BLaER1 (cell line): ENCODE results near the gene OR2A5.
"Not testable (repeated sequence)": the region's sequence is repeated elsewhere in the genome, so short reads cannot be mapped to it uniquely, and the experiment has no call there.

ENCODE experiments used
- H3K27ac ChIP-seq: shearing (Covaris generic); formaldehyde crosslinking; 2 replicates; pipeline ENCODE4 v1.8.1; 2022
- H3K27me3 ChIP-seq: shearing (Covaris generic); formaldehyde crosslinking; 2 replicates; pipeline ENCODE4 v1.8.1; 2022
- H3K36me3 ChIP-seq: shearing (Covaris generic); formaldehyde crosslinking; 2 replicates; pipeline ENCODE4 v1.8.1; 2022
- H3K4me1 ChIP-seq: shearing (Covaris generic); formaldehyde crosslinking; 2 replicates; pipeline ENCODE4 v1.8.1; 2022
- H3K4me2 ChIP-seq: shearing (Covaris generic); formaldehyde crosslinking; 2 replicates; pipeline ENCODE4 v1.8.1; 2022
- H3K4me3 ChIP-seq: shearing (Covaris generic); formaldehyde crosslinking; 2 replicates; pipeline ENCODE4 v1.8.1; 2022
- H3K9ac ChIP-seq: shearing (Covaris generic); formaldehyde crosslinking; 2 replicates; pipeline ENCODE4 v1.8.1; 2022
- H3K9me3 ChIP-seq: shearing (Covaris generic); formaldehyde crosslinking; 2 replicates; pipeline ENCODE4 v1.8.1; 2022
- H4K20me1 ChIP-seq: shearing (Covaris generic); formaldehyde crosslinking; 2 replicates; pipeline ENCODE4 v1.8.1; 2022
- Cebpa-rat ChIP-seq: shearing (Covaris generic); IDR thresholded peaks from 2 replicates; pipeline ENCODE4 v1.8.1; 2022

Gene OR2A5, protein sequence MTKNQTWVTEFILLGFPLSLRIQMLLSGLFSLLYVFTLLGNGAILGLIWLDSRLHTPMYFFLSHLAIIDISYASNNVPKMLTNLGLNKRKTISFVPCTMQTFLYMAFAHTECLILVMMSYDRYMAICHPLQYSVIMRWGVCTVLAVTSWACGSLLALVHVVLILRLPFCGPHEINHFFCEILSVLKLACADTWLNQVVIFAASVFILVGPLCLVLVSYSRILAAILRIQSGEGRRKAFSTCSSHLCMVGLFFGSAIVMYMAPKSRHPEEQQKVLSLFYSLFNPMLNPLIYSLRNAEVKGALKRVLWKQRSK

DNA sequence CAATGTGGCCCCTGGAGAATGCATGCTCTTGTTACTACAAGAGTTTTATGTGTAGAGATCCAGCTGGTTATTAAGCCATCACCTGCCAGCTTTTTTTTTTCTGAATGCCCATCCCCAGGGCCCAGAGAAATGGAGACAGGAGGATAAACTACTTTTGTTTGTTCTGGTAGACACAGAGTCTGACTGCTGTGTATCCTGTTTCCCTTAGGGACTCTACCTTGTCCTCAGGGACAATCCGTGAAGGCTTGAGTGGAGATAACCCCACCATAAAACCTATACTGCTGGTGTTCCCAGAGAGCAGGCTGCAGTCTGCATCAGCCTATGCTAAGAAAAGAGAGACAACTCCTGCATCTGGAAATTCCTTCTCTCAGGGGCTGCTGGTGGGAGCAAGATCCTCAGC is at the start of gene OR2A5:
Gene OR2A5, plus strand, starts transcription at position 301 of the 400 bp plus-strand sequence. CDS start 1,454 bp downstream, outside the sequence.
- Histone ChIP-seq H3K9me3 (no peaks in the 10 kb centered on the region), H3K27ac (no peak within 1 kb of the TSS), H3K4me3 (no peak within 1 kb of the TSS), H3K4me1 (no peaks in the 10 kb centered on the region), H4K20me1 (no peaks in the 10 kb centered on the region), H3K4me2 (no peak within 1 kb of the TSS), H3K9ac (no peak within 1 kb of the TSS), H3K36me3 (no peaks in the 10 kb centered on the region), H3K27me3 (no peaks in the 10 kb centered on the region)
- no peak for TF ChIP-seq Cebpa-rat

DNA sequence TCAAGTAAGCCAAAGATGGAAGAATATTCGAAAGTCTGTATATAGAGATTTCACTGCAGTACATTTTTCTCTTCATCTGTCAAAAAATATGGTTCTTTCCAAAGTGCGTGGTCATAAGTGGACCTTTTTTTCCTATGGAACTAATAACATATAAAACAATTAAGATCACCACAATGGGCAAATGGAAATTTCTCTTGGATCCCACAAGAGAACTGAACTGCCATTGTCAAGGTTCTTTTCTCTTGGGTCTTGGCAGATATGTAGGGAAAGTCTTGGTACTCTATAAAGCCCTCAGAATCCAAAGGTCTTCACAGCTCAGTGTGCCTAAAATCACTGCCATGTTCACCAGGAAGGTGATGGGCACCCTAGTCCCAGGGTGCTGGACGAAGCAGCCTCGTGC is 48.7 kb upstream of the OR2A5 start, which contains the start of gene OR6B1:
Gene OR6B1, plus strand, starts transcription at position 301 of the 400 bp plus-strand sequence. CDS start 3,677 bp downstream, outside the sequence.
- no peak within 1 kb of the TSS for H3K4me2 ChIP-seq
- H3K36me3 ChIP-seq: no peaks in the 10 kb centered on the region
- no peaks in the 10 kb centered on the region for H3K9me3 ChIP-seq
- no peak within 1 kb of the TSS for H3K9ac ChIP-seq
- no peak within 1 kb of the TSS for H3K27ac ChIP-seq
- TF ChIP-seq Cebpa-rat: no peak
- no peaks in the 10 kb centered on the region for H3K27me3 ChIP-seq
- no peaks in the 10 kb centered on the region for H3K4me1 ChIP-seq
- no peak within 1 kb of the TSS for H3K4me3 ChIP-seq
- no peaks in the 10 kb centered on the region for H4K20me1 ChIP-seq

DNA sequence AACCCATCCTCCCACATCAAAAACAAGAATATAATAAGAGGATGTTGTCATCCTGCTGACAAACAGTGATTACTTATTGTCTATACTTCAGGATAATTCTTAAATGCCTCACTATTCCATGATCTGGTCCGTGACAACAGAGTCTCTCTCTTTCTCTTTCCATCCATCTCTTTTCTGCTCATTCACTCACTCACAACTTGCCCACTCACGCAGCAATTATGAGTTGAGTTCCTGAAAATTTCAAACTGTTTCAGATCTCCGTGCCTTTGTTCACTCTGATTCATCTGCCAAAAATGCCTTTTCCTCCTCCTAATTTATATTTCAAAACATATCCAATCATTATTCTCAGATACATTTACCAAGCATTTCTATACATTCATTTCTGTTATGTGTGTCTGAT is 47.2 kb upstream of the OR2A5 start:
- Histone ChIP-seq H3K9me3 (no peaks in the 10 kb centered on the region), H3K36me3 (no peaks in the 10 kb centered on the region), H3K4me1 (no peaks in the 10 kb centered on the region), H4K20me1 (no peaks in the 10 kb centered on the region), H3K4me2 (no peak overlapping the region), H3K27me3 (no peaks in the 10 kb centered on the region), H3K4me3 (no peak overlapping the region), H3K9ac (no peak overlapping the region), H3K27ac (no peak overlapping the region)
- no peak for TF ChIP-seq Cebpa-rat

DNA sequence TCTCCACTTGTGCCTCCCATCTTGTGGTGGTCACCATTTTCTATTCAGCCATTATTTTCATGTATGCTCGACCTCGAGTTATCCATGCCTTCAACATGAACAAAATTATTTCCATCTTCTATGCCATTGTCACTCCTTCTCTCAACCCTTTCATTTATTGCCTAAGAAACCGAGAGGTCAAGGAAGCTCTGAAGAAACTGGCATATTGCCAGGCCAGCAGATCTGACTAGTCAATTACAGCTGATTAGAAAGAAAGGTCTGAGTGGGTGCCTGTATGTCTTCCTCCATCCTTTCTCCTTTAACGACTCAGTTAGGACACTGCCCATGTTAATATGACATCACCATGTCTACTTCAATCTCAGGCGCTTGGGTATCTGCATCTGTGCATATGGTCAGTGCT is 44.0 kb upstream of the OR2A5 start:
- TF ChIP-seq Cebpa-rat: no peak
- Histone ChIP-seq H3K4me1 (no peaks in the 10 kb centered on the region), H3K4me2 (no peak overlapping the region), H3K4me3 (no peak overlapping the region), H4K20me1 (no peaks in the 10 kb centered on the region), H3K36me3 (no peaks in the 10 kb centered on the region; the same call in 1 of the 2 replicates), H3K9ac (no peak overlapping the region), H3K27ac (no peak overlapping the region), H3K9me3 (peaks cover 16% of the 10 kb centered on the region), H3K27me3 (no peaks in the 10 kb centered on the region)

DNA sequence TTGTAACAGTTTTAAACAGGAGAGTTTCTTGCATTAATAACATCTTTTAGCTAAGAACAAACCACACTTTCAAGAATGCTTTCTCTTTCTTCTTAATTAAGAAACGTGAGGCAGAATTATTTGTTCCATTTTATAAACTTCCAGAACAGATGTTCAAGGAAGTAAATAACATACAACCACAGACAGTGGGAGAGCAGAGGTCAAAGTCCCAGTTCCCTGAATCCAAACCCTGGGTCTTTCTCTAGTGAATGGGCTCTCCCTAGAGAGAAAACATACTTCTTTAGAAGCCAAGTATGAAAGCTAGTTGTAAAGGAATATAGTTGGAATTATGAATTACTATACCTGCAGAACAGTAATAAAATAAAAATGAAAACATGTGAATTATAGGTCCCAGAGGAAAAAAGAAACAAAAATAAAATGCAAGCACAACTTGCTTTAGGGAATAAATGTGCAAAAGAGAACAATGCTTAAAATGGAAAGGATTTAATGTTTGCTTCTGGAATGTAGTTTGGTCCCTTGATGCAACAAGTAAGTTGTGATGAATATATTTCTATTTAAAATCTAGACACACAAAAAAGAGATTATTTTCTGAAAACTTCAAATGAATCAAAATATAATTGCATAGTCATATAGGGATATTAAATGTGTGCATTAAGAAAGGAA is 42.6 kb upstream of the OR2A5 start:
- no peak overlapping the region for H3K9ac ChIP-seq
- no peak overlapping the region for H3K4me2 ChIP-seq
- no peak overlapping the region for H3K4me3 ChIP-seq
- no peak for TF ChIP-seq Cebpa-rat
- no peak overlapping the region for H3K27ac ChIP-seq
- H3K36me3 ChIP-seq: no peaks in the 10 kb centered on the region; the same call in 1 of the 2 replicates
- no peaks in the 10 kb centered on the region for H3K27me3 ChIP-seq
- H4K20me1 ChIP-seq: no peaks in the 10 kb centered on the region
- peaks cover 30% of the 10 kb centered on the region for H3K9me3 ChIP-seq
- H3K4me1 ChIP-seq: no peaks in the 10 kb centered on the region; the same call in 1 of the 2 replicates

DNA sequence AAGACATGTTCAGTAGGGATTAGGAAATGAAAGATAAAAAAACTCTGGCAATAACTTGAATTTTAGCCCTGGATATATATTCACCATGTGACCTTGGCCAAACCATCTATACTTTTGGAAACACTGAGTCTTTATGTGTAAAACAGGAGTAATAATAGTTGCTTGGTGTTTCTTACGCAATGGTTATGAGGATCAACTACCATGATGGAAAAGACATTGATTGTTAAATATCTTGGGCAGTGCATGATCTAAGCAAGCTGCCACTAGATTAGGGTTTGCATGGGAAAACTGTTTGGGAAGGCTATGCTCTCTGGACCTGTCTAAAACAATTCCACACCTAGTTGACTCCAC is 42.1 kb upstream of the OR2A5 start:
- no peak for TF ChIP-seq Cebpa-rat
- H3K4me3 ChIP-seq: no peak overlapping the region

DNA sequence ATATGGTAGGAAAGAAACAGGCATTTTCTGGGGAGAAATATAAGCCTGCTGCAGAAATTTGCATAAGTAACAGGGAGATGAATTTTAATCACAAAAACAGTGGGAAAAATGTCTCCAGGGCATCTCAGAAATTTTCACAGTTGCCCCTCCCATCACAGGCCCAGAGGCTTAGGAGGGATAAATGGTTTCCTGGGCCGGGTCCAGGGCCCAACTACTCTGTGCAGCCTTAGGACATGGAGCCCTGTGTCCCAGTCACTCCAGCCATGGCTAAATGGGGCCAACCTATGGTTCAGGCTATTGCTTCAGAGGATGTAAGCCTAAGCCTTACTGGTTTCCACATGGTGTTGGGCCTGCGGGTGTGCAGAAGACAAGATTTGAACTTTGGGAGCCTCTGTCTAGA is 39.4 kb upstream of the OR2A5 start:
- H3K4me2 ChIP-seq: no peak overlapping the region
- TF ChIP-seq Cebpa-rat: no peak
- no peaks in the 10 kb centered on the region for H3K27me3 ChIP-seq
- no peak overlapping the region for H3K9ac ChIP-seq
- peaks cover 33% of the 10 kb centered on the region for H3K9me3 ChIP-seq
- no peaks in the 10 kb centered on the region for H4K20me1 ChIP-seq
- H3K4me3 ChIP-seq: no peak overlapping the region
- no peak overlapping the region for H3K27ac ChIP-seq
- no peaks in the 10 kb centered on the region; the same call in 1 of the 2 replicates for H3K36me3 ChIP-seq
- H3K4me1 ChIP-seq: no peaks in the 10 kb centered on the region; the same call in 1 of the 2 replicates

More for the DNA sequence above, 42.1 kb upstream of the OR2A5 start:
- Histone ChIP-seq H3K4me2 (no peak overlapping the region), H3K4me1 (no peaks in the 10 kb centered on the region; the same call in 1 of the 2 replicates), H3K27me3 (no peaks in the 10 kb centered on the region), H3K27ac (no peak overlapping the region), H3K36me3 (no peaks in the 10 kb centered on the region; the same call in 1 of the 2 replicates), H3K9me3 (peaks cover 33% of the 10 kb centered on the region), H4K20me1 (no peaks in the 10 kb centered on the region), H3K9ac (no peak overlapping the region)

DNA sequence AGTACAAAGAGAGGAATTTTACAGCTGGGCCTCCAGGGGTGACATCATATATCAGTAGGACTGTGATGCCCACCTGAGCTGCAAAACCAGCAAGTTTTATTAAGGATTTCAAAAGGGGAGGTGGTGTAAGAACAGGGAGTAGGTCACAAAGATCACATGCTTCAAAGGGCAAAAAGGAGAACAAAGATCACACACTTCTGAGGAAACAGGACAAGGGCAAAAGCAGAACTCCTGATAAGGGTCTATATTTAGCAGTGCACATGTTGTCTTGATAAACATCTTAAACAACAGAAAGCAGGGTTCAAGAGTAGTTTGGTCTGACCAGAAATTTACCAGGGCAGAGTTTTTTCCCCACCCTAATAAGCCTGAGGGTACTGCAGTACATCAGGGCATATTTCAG is 38.7 kb upstream of the OR2A5 start:
- not testable (repeated sequence) for H3K4me2 ChIP-seq, H4K20me1 ChIP-seq, H3K36me3 ChIP-seq, H3K4me3 ChIP-seq, H3K27me3 ChIP-seq, H3K4me1 ChIP-seq, H3K9ac ChIP-seq, H3K27ac ChIP-seq
- H3K9me3 ChIP-seq: peaks cover 33% of the 10 kb centered on the region

DNA sequence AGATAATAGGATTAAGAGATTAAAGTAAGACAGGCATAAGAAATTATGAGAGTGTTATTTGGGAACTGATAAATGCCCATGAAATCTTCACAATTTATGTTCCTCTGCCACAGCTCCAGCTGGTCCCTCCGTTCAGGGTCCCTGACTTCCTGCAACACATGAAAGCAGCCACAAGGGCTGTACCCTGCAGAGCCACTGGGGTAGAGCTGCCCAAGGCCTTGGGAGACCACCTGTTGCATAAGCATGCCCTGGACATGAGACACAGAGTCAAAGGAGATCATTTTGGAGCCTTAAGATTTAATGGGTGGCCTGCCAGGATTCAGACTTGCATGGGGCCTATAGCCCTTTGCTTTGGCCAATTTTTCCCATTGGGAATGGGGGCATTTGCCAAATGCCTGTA is 37.9 kb upstream of the OR2A5 start:
- H3K36me3 ChIP-seq, H3K4me2 ChIP-seq, H3K27ac ChIP-seq, H3K27me3 ChIP-seq, H3K4me1 ChIP-seq, H3K9ac ChIP-seq, H4K20me1 ChIP-seq, H3K4me3 ChIP-seq: not testable (repeated sequence)
- peaks cover 33% of the 10 kb centered on the region for H3K9me3 ChIP-seq

DNA sequence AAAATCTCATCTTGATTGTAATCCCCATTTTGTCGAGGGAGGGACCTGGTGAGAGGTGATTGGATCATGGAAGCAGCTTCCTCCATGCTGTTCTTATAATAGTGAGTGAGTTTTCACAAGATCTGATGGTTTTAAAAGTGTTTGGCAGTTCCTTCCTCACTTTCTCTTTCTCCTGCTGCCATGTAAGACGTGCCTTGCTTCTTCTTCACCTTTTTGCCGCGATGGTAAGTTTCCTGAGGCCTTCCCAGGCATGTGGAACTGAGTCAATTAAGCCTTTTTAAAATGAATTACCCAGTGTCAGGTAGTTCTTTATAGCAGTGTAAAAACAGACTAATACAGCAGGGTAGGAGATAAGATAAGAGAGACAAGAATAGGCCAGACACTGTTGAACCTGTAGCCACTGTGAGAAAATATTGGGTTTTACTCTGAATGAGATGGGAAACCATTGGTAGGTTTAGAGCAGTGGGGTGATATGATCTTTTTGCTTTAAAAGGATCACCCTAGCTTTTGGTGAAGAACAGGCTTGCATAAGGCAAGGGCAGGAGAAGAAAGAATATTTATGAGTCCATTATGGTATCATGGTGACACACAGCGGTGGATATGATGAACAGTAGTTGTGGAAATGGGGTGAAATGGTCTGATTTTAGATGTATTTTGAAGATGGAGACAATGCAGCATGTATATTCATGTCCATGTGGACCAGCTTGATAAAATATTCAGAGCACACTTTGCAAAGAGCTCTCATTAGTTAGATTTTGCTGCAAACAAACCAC is 37.1 kb upstream of the OR2A5 start:
- no peaks in the 10 kb centered on the region for H3K27me3 ChIP-seq
- H3K9ac ChIP-seq: no peak overlapping the region
- H3K4me1 ChIP-seq: no peaks in the 10 kb centered on the region; the same call in 1 of the 2 replicates
- no peaks in the 10 kb centered on the region for H4K20me1 ChIP-seq
- peaks cover 33% of the 10 kb centered on the region for H3K9me3 ChIP-seq
- no peaks in the 10 kb centered on the region; the same call in 1 of the 2 replicates for H3K36me3 ChIP-seq
- no peak overlapping the region for H3K4me3 ChIP-seq
- TF ChIP-seq Cebpa-rat: no peak
- H3K4me2 ChIP-seq: no peak overlapping the region
- no peak overlapping the region for H3K27ac ChIP-seq
